HG03439 (cell line): Measurements from ENCODE around the gene IMPDH1.

Source experiments
- ATAC-seq: cut with Tn5 transposase; IDR thresholded peaks from one replicate; pipeline ENCODE4 v1.9.1; 2021; ENCODE audit warnings: mild to moderate bottlenecking, moderate library complexity; ENCODE audit not compliant: unreplicated experiment

The IMPDH1 gene

GRCh38 chr7:128405471-128406313 is 4.1 kb downstream of the IMPDH1 start:
- ATAC-seq, result no peak

DNA sequence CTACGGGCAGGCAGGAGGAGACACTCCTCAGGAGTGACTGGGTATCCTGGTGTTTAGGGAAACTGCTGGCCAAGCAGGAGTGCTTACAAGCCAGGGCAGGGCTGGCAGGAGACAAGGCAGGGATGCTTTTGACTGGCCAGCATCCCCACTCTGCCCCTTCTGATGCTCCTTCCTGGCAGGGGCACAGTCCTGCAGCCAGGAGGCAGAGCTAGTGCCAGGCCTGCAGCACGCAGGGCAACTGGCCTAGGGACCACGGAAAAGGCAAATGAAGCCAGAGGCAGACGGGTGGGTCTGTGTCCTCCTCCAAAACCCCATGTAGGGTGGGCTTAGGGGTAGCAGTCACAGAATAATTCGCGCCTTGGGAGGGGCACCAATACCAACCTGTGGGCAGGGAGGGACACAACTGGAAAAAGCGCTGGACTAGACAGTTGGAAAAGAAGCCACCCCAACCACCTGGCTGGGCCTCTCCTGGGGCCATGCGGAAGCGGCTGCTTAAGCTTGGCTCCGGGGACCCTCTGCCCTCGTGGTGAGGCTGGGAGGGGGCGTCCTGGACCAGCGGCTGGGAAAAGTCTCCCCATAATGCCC is 4.8 kb downstream of the IMPDH1 start:
- ATAC-seq, result no peak

- ATAC-seq, result no peak
Observed at GRCh38 chr7:128404143-128404681, 5.6 kb downstream of the IMPDH1 start.

DNA sequence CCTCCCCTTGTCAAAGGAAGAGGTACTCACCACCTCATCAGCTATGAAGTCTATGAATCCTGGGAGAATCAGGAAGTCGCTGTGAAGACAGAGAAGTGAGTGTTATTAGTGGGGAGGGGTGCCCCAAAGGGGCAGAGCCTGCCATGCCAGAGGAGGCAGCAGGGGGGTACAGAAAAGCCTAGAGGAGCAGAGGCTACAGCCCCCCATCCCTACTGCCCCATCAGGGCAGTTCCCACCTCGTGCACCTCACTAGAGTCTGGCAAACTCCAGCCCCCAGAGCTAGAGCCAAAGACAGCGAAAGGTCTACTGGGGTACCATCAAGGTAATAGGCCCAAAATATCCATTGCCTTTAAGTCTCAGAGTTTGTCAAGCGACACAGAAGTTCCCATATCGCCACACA is 6.1 kb downstream of the IMPDH1 start:
- ATAC-seq, result no peak

GRCh38 chr7:128402356-128402755 is 7.4 kb downstream of the IMPDH1 start:
- no peak for ATAC-seq

GRCh38 chr7:128400566-128400965 is 9.2 kb downstream of the IMPDH1 start:
- ATAC-seq, result no peak

- no peak for ATAC-seq
Observed at GRCh38 chr7:128399991-128400390, 9.8 kb downstream of the IMPDH1 start.

- no peak for ATAC-seq
Observed at GRCh38 chr7:128398841-128399135, 11.0 kb downstream of the IMPDH1 start.

GRCh38 chr7:128398016-128398840 is 11.6 kb downstream of the IMPDH1 start:
- ATAC-seq, result no peak

- ATAC-seq, result no peak
Observed at GRCh38 chr7:128396357-128396756, 13.4 kb downstream of the IMPDH1 start.

- no peak for ATAC-seq
Observed at GRCh38 chr7:128395748-128396147, 14.0 kb downstream of the IMPDH1 start.

DNA sequence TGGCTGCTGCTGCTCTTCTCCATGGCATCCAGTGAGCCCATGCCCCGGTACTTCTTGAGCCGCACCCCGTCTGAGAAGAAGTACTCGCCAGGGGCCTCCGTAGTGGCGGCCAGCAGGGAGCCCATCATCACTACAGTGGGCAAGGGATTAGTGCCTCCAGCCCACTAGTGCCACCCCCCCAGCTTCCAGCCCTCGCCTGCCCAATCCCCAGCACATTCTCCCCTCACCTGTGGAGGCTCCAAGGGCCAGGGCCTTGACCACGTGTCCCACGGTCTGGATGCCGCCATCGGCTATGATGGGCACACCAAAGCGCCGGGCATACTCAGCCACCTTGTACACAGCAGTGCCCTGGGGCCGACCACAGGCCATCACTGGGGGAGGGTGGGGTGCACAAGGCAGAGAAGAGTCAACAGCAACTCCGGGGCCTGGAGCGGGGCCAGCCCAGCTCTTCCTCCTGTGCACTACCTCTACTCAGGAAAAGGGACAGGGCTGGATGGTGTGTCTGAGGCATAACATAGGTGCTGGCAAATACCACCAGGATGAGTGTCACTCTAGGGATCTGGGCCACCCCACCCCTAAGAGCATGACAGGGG is 14.8 kb downstream of the IMPDH1 start:
- no peak for ATAC-seq

GRCh38 chr7:128393526-128394330 is 16.1 kb downstream of the IMPDH1 start:
- ATAC-seq, result no peak

DNA sequence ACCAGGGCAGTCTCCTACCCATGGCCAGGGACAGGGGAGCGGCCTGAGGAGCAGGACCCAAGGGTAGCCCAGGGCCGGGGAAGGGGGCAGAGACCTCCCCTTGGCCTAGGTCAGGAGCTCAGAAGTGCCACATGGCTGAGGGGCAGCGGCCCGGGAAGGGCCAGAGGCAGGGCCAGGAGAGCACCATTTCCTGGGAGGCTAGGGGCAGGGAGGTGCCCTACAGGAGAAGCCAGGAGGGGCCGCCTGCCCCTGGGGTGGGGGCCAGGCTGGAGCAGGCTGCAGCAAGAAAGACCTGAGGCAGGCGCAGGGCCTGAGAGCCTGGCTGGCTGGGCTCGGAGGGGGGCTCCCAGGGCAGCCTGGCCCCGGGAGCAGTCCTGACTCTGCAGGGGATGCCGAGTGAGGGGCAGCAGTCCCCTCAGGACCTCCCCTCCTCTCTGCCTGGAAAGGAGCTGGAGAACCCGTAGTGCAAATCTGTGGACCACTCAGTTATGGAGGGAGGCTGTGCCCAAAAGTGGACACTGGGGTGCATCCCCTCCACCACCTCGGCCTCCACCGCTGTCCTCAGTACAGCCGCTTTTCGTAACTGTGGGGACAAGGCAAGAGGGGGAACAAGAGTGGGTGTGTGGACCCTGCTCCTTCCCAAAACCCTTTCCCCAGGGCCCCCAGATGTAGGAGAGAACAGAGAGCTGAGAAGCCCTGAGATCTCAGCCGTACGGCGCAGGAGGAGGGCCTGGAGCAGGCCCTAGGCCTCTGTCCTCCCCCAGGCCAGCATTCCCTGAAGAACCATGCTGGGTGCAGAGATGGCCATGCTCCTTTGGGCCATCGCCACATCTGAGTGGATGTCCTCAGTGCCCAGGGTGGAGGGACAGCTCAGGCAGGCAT is 17.1 kb downstream of the IMPDH1 start:
- ATAC-seq, result no peak

DNA sequence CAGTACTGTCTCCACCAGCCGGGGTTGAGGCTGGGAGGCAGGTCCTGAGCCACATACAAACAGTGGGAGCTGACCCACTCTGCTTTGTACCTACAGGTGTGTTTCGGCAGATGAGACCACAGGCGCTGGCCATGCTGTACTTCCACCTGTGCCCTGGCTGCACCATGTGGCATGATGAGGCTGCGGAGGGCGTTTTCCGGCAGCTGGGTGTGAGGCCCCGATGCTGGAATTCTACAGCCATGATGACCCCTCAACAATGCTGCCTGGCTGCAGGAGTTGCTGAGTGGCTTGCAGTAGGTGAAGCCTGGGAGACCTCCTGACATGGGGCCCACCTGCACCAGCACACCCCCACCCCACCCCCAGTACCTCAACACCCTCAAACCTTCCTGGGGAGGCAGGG is 18.0 kb downstream of the IMPDH1 start:
- no peak for ATAC-seq

GRCh38 chr7:128390871-128391565 is 18.8 kb downstream of the IMPDH1 start:
- ATAC-seq, result no peak

- ATAC-seq, result no peak
Observed at GRCh38 chr7:128389618-128390329, 20.0 kb downstream of the IMPDH1 start.

- ATAC-seq, result no peak
Observed at GRCh38 chr7:128389085-128389617, 20.6 kb downstream of the IMPDH1 start.
